Esophagus muscularis mucosa (tissue), 4 donors: ENCODE data around the gene ADSS2. TPM values are rescaled to one million over a fixed set of nuclear protein-coding genes. Genes with fewer than 3 reads are reported as not detected.

Experiments
- DNase-seq: peaks from one replicate; pipeline ENCODE4 v3.0.0-alpha.2; 2017; ENCODE audit errors: extremely low spot score
- H3K27ac ChIP-seq, 4 donors: fragments of 200-600 bp; sonication (generic); replicated peaks in 1 of 4; 1 replicate in 3 of 4; 2 replicates in 1 of 4; pipeline ENCODE4 v1.5.1; 2016 to 2019; ENCODE audit warnings: mild to moderate bottlenecking in 1 of 4
- H3K27me3 ChIP-seq, 4 donors: fragments of 200-600 bp; sonication (generic); one replicate each; pipeline versions ENCODE4 v1.5.1 to v1.6.0; 2016 to 2019
- H3K36me3 ChIP-seq, 4 donors: fragments of 200-600 bp; sonication (generic); one replicate each; pipeline ENCODE4 v1.5.1; 2016 to 2019
- H3K4me1 ChIP-seq, 4 donors: fragments of 200-600 bp; sonication (generic); one replicate each; pipeline ENCODE4 v1.5.1; 2016 to 2019
- H3K4me3 ChIP-seq, 4 donors: fragments of 200-600 bp; sonication (generic); 1 replicate in 2 of 4; 2 replicates in 2 of 4; pipeline ENCODE4 v1.5.1; 2016 to 2019; ENCODE audit warnings: mild to moderate bottlenecking in 4 of 4, moderate library complexity in 1 of 4
- H3K9me3 ChIP-seq, 4 donors: fragments of 200-600 bp; sonication (generic); 1 replicate in 3 of 4; 2 replicates in 1 of 4; pipeline ENCODE4 v1.5.1; 2016 to 2019
- CTCF ChIP-seq, 3 experiments: fragments of 200-600 bp in 2 of 3; fragments of 450-650 bp in 1 of 3; sonication (generic) in 2 of 3; IDR thresholded peaks; one replicate each; pipeline ENCODE4 v1.5.1; 2017 to 2019; ENCODE audit warnings: antibody characterized with exemption in 3 of 3, mild to moderate bottlenecking in 2 of 3, moderate library complexity in 1 of 3
- EP300 ChIP-seq: sonication (generic); formaldehyde crosslinking; IDR thresholded peaks from one replicate; pipeline ENCODE4 v1.6.1; 2017; ENCODE audit warnings: antibody characterized with exemption
- POLR2A ChIP-seq: fragments of 450-650 bp; IDR thresholded peaks from one replicate; pipeline ENCODE4 v1.6.1; 2017; ENCODE audit warnings: antibody characterized with exemption, moderate library complexity, mild to moderate bottlenecking, low read depth
- POLR2AphosphoS5 ChIP-seq, 2 donors: sonication (generic); formaldehyde crosslinking; IDR thresholded peaks; one replicate each; pipeline ENCODE4 v1.6.1; 2017; ENCODE audit warnings: antibody characterized with exemption in 2 of 2
- WGBS: methylation state at CpG from one replicate; pipeline ENCODE4 v1.1.5; 2018; 5-methylcytosine and 5-hydroxymethylcytosine counted together
- intact Hi-C: fragments of 100-400 bp; cut with DNase I; formaldehyde crosslinking; loops from one replicate; pipeline ENCODE4 v1.15.1; 2023
- total RNA-seq, 4 donors: library from RNA; depleted of rRNA; stranded (reverse); fragments of >200 nt; gene quantifications; one replicate each; pipeline versions ENCODE4 v1.1.0 to v1.2.1, GENCODE V29; 2016

Gene ADSS2
- total RNA-seq, 4 donors from 2014 or later: 40.9 to 49.4 (median 46.7) TPM

GRCh38 chr1:244397131-244397530 is 54.6 kb downstream of the ADSS2 start:
- TF ChIP-seq POLR2A: no peak
- TF ChIP-seq POLR2AphosphoS5 (IDR thresholded peaks at IDR 0.05): no peak
- TF ChIP-seq CTCF (IDR thresholded peaks at IDR 0.05): no peak
- no peak for TF ChIP-seq EP300
- Histone ChIP-seq H3K9me3 (peaks cover 0 to 19% (median 10%) of the 10 kb centered on the region in 4 donors), H3K4me1 (no peaks in the 10 kb centered on the region), H3K27ac (no peak overlapping the region), H3K36me3 (peaks cover 2 to 10% (median 8%) of the 10 kb centered on the region in 4 donors), H3K4me3 (no peak overlapping the region), H3K27me3 (no peaks in the 10 kb centered on the region)
- intact Hi-C loops: no loop called here
- no peak for DNase-seq

DNA sequence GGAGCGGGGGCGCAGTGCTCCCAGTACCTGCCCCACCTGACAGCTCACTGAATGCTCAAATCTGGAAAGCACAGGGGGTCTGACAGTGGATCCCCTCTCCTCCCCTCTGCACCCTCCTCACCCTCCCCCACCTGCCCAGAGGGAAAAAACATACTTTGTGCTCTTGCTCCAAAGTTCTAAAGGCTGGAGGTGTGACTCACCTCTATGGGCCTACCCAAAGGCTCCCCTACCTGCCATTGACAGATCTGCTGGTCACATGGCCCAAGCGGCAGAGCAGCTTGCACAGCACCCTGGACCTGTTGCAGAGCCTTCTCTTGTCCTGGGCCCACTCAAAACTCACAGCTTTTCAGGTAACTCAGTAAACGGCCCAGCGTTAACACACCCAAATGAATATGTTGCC is 55.7 kb downstream of the ADSS2 start:
- no peaks in the 10 kb centered on the region for H3K36me3 ChIP-seq
- H3K27me3 ChIP-seq: no peaks in the 10 kb centered on the region
- H3K9me3 ChIP-seq: peaks cover 0 to 9% (median 6%) of the 10 kb centered on the region in 4 donors
- no peak overlapping the region for H3K4me3 ChIP-seq
- H3K4me1 ChIP-seq: no peaks in the 10 kb centered on the region
- no peak for DNase-seq
- TF ChIP-seq CTCF (IDR thresholded peaks at IDR 0.05) (no peak), POLR2A (no peak), POLR2AphosphoS5 (IDR thresholded peaks at IDR 0.05) (no peak), EP300 (no peak)
- no peak overlapping the region for H3K27ac ChIP-seq
- intact Hi-C loops: no loop called here
- 80% methylated on average over 4 of the region's 5 CpGs for WGBS

DNA sequence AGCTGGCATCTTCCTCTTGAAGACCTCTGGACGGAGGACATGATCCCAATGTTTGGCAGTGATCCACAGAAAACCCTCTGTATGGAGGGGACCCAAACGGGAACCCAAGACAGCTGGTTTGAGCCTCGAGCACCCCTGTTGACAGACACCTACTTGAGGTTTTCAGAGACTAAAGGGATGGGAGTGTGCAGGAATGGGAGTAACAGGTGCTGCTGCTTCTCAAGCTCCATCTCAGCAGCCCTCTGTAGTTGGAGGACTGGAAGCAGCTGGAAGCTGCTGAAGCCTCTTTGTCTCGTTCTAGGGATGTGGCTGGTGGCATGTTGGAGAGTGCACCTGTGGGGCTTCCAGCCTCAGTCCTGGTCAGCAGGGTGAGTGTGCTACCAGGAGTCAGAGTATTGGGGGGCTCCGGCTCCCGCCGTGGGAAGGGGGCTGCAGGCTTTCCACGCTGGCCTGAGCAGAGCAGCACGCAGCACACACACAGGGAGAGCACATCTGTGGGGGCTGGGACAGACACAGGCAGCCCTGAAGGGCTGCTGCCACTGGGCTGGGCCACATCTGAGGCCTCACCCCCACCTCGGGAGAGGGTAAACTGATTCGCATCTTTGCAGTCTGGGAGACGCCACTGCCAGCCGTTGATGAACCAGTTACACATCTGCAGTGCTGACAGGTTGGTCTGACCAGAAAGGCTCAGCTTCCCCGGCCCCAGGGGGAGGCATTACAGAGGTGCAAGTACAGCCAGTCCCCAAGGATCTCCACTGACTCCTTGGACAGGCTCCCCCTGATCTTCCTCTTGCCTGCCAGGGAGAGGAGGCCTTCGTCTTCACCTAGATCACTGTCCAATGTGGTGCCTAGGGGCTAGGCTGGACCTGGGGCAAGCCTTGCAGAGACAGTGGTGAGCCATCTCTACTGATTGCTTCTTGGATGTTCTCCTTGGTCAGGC is 56.6 kb downstream of the ADSS2 start:
- intact Hi-C loops: no loop called here
- Histone ChIP-seq H3K27me3 (no peaks in the 10 kb centered on the region), H3K4me1 (no peaks in the 10 kb centered on the region), H3K4me3 (no peak overlapping the region), H3K36me3 (no peaks in the 10 kb centered on the region), H3K9me3 (peaks cover 0 to under 1% (median 0%) of the 10 kb centered on the region in 4 donors), H3K27ac (no peak overlapping the region)
- no peak for DNase-seq
- TF ChIP-seq POLR2A (no peak), EP300 (no peak), CTCF (IDR thresholded peaks at IDR 0.05) (no peak), POLR2AphosphoS5 (IDR thresholded peaks at IDR 0.05) (no peak)
- 83% methylated on average over 10 of the region's 15 CpGs for WGBS

- intact Hi-C loops: no loop called here
- H3K27me3 ChIP-seq: no peaks in the 10 kb centered on the region
- no peak for DNase-seq
- H3K27ac ChIP-seq: no peak overlapping the region
- TF ChIP-seq POLR2AphosphoS5 (IDR thresholded peaks at IDR 0.05) (no peak), POLR2A (no peak), CTCF (IDR thresholded peaks at IDR 0.05) (no peak), EP300 (no peak)
- peaks cover 0 to 2% (median under 1%) of the 10 kb centered on the region in 4 donors for H3K4me1 ChIP-seq
- no peak overlapping the region for H3K4me3 ChIP-seq
- H3K9me3 ChIP-seq: no peaks in the 10 kb centered on the region
- no peaks in the 10 kb centered on the region for H3K36me3 ChIP-seq
- 84% methylated on average over 3 of the region's 4 CpGs for WGBS
These were observed 57.4 kb downstream of the ADSS2 start for GRCh38 chr1:244394346-244394745.
